SU-DHL-6 (cell line): ENCODE results near the gene DNM2.

Experiments used
- H2AFZ ChIP-seq: fragments of 200-600 bp; sonication (generic); 2 replicates; pipeline ENCODE4 v1.6.1; 2014; ENCODE audit warnings: low read depth, mild to moderate bottlenecking, moderate library complexity, mixed read lengths, antibody characterized with exemption, low read length; ENCODE audit not compliant: severe bottlenecking
- H3F3A ChIP-seq: fragments of 200-600 bp; shearing (Covaris generic); 2 replicates; pipeline ENCODE4 v1.6.0; 2016; ENCODE audit warnings: antibody characterized with exemption, mild to moderate bottlenecking; ENCODE audit not compliant: insufficient read depth
- H3K27ac ChIP-seq: fragments of 200-600 bp; sonication (generic); 2 replicates; pipeline ENCODE4 v1.5.1; 2016; ENCODE audit warnings: low read depth, mild to moderate bottlenecking, low read length, moderate library complexity, mixed read lengths
- H3K27me3 ChIP-seq: fragments of 200-600 bp; sonication (generic), shearing (Covaris generic); 2 replicates; pipeline ENCODE4 v1.6.0; 2014; ENCODE audit warnings: mild to moderate bottlenecking, low read length
- H3K36me3 ChIP-seq: fragments of 200-600 bp; sonication (generic); 2 replicates; pipeline ENCODE4 v1.6.1; 2014; ENCODE audit warnings: mild to moderate bottlenecking, low read length, mixed read lengths
- H3K4me2 ChIP-seq: fragments of 300-600, 200-600 bp; shearing (Covaris generic), sonication (generic); 2 replicates; pipeline ENCODE4 v1.6.0; 2014; ENCODE audit warnings: low read length, low read depth, mild to moderate bottlenecking; ENCODE audit not compliant: poor library complexity, severe bottlenecking
- H3K4me3 ChIP-seq: fragments of 200-600 bp; sonication (generic); 2 replicates; pipeline ENCODE4 v1.5.1; 2014; ENCODE audit warnings: antibody characterized with exemption, low read length, mild to moderate bottlenecking, mixed read lengths; ENCODE audit not compliant: insufficient read depth, poor library complexity, severe bottlenecking
- H3K79me2 ChIP-seq: fragments of 200-600 bp; sonication (generic); 2 replicates; pipeline ENCODE4 v1.6.1; 2014; ENCODE audit warnings: mild to moderate bottlenecking, low read length, moderate library complexity; ENCODE audit not compliant: insufficient read depth
- H3K9ac ChIP-seq: fragments of 200-600 bp; sonication (generic); 2 replicates; pipeline ENCODE4 v1.7.0; 2014; ENCODE audit warnings: mild to moderate bottlenecking, low read length
- H3K9me2 ChIP-seq: fragments of 200-600 bp; sonication (generic); replicated peaks from 2 replicates; pipeline ENCODE4 v1.6.1; 2014; ENCODE audit warnings: low read length; ENCODE audit not compliant: insufficient read depth
- H3K9me3 ChIP-seq: fragments of 200-600 bp; sonication (generic); 2 replicates; pipeline ENCODE4 v1.6.1; 2014; ENCODE audit warnings: low read length, mixed read lengths; ENCODE audit not compliant: insufficient read depth
- H4K20me1 ChIP-seq: fragments of 200-600 bp; sonication (generic); 2 replicates; pipeline ENCODE4 v1.6.1; 2014; ENCODE audit warnings: low read depth, mild to moderate bottlenecking, antibody characterized with exemption, low read length, moderate library complexity, mixed read lengths
- CTCF ChIP-seq: fragments of 200-600 bp; sonication (generic); IDR thresholded peaks from one replicate; pipeline ENCODE4 v1.5.1; 2017; ENCODE audit warnings: antibody characterized with exemption, mild to moderate bottlenecking, low read length, moderate library complexity; ENCODE audit not compliant: insufficient read depth, poor library complexity, severe bottlenecking
- EZH2phosphoT487 ChIP-seq: fragments of 200-600 bp; sonication (generic), shearing (Covaris generic); conservative IDR thresholded peaks from 2 replicates; pipeline ENCODE4 v1.6.1; 2018; ENCODE audit warnings: mild to moderate bottlenecking, antibody characterized with exemption, low read length, moderate library complexity, mixed read lengths

Gene DNM2

GRCh38 chr19:10848230-10848856, 130.5 kb downstream of the DNM2 start, which contains the start of gene C19orf38:
TSS of gene C19orf38 (plus strand) at chr19:10848415. CDS start at chr19:10848509, 94 bp downstream.
- H3K27me3 ChIP-seq = no peaks in the 10 kb centered on the region
- no peaks in the 10 kb centered on the region for H3K9me2 ChIP-seq
- H3K36me3 ChIP-seq = no peaks in the 10 kb centered on the region
- no peak within 1 kb of the TSS for H3K9ac ChIP-seq
- H3K4me2 ChIP-seq = no peak within 1 kb of the TSS
- no peaks in the 10 kb centered on the region for H4K20me1 ChIP-seq
- TF ChIP-seq EZH2phosphoT487 = no peak
- TF ChIP-seq CTCF = no peak
- peaks cover 7% of the 10 kb centered on the region; the same call in 1 of the 2 replicates for H3K9me3 ChIP-seq
- H3F3A ChIP-seq = no peaks in the 10 kb centered on the region
- H3K79me2 ChIP-seq = no peaks in the 10 kb centered on the region
- H3K4me3 ChIP-seq = no peak within 1 kb of the TSS
- H3K27ac ChIP-seq = no peak within 1 kb of the TSS
- no peak within 1 kb of the TSS for H2AFZ ChIP-seq

GRCh38 chr19:10850631-10851030, 132.8 kb downstream of the DNM2 start:
- Histone ChIP-seq H2AFZ (no peak overlapping the region), H3K79me2 (no peaks in the 10 kb centered on the region), H3K4me3 (no peak overlapping the region), H4K20me1 (no peaks in the 10 kb centered on the region), H3K9ac (no peak overlapping the region), H3K9me3 (peaks cover 7% of the 10 kb centered on the region; the same call in 1 of the 2 replicates), H3K36me3 (no peaks in the 10 kb centered on the region), H3K9me2 (no peaks in the 10 kb centered on the region), H3K4me2 (no peak overlapping the region), H3K27ac (no peak overlapping the region), H3F3A (no peaks in the 10 kb centered on the region), H3K27me3 (no peaks in the 10 kb centered on the region)
- TF ChIP-seq CTCF (no peak), EZH2phosphoT487 (no peak)

- Histone ChIP-seq H2AFZ (no peak overlapping the region), H3K9me3 (no peaks in the 10 kb centered on the region), H4K20me1 (no peaks in the 10 kb centered on the region), H3K9ac (no peak overlapping the region), H3K4me3 (no peak overlapping the region), H3F3A (no peaks in the 10 kb centered on the region), H3K27me3 (no peaks in the 10 kb centered on the region), H3K79me2 (no peaks in the 10 kb centered on the region), H3K4me2 (no peak overlapping the region), H3K27ac (no peak overlapping the region), H3K36me3 (no peaks in the 10 kb centered on the region), H3K9me2 (no peaks in the 10 kb centered on the region)
- TF ChIP-seq CTCF = no peak
- no peak for TF ChIP-seq EZH2phosphoT487
Measured at GRCh38 chr19:10852098-10852800, 134.4 kb downstream of the DNM2 start.
